Measurements from ENCODE around the gene GJA8.
"Not testable (repeated sequence)": the region's sequence is repeated elsewhere in the genome, so short reads cannot be mapped to it uniquely, and the experiment has no call there.

The GJA8 gene

GRCh38 chr1:147927689-147928088, 25.1 kb downstream of the GJA8 start:
- not testable (repeated sequence) for DNase-seq (ENCODE audit: low read depth)

- DNase-seq (ENCODE audit: low read depth): peak; percentile 84
Observed at GRCh38 chr1:147928236-147929132, 25.9 kb downstream of the GJA8 start, which contains the start of gene GPR89B. TSS of gene GPR89B (plus strand) at chr1:147928420. CDS start at chr1:147928537, 117 bp downstream.

GRCh38 chr1:147931137-147931536, 28.5 kb downstream of the GJA8 start:
- not testable (repeated sequence) for DNase-seq (ENCODE audit: low read depth)

GRCh38 chr1:147935296-147935695, 32.7 kb downstream of the GJA8 start:
- DNase-seq (ENCODE audit: low read depth): not testable (repeated sequence)

- DNase-seq (ENCODE audit: low read depth): not testable (repeated sequence)
Observed at GRCh38 chr1:147940456-147940855, 37.9 kb downstream of the GJA8 start.

- DNase-seq (ENCODE audit: low read depth): not testable (repeated sequence)
Observed at GRCh38 chr1:147942563-147942962, 40.0 kb downstream of the GJA8 start.

GRCh38 chr1:147949517-147949916, 46.9 kb downstream of the GJA8 start:
- DNase-seq (ENCODE audit: low read depth): not testable (repeated sequence)

Measured in T-helper 22 cell (primary cell).